Sigmoid colon (tissue), 7 donors: ENCODE results near the gene HACL1. TPM values are rescaled to one million over a fixed set of nuclear protein-coding genes. Genes with fewer than 3 reads are reported as not detected.
"Not testable (repeated sequence)": the region's sequence is repeated elsewhere in the genome, so short reads cannot be mapped to it uniquely, and the experiment has no call there.

Experiments
- DNase-seq: peaks from one replicate; pipeline ENCODE4 v3.0.0-alpha.2; 2019
- H3K27ac ChIP-seq, 4 donors: fragments of 200-600 bp; sonication (generic); one replicate each; pipeline ENCODE4 v1.5.1; 2016 to 2019; ENCODE audit warnings: mild to moderate bottlenecking in 1 of 4
- H3K27me3 ChIP-seq, 3 donors: fragments of 200-600 bp; sonication (generic); one replicate each; pipeline ENCODE4 v1.5.1; 2019; ENCODE audit warnings: mild to moderate bottlenecking in 1 of 3
- H3K36me3 ChIP-seq, 4 donors: fragments of 200-600 bp; sonication (generic); one replicate each; pipeline ENCODE4 v1.5.1; 2016 to 2019
- H3K4me1 ChIP-seq, 4 donors: fragments of 200-600 bp; sonication (generic); one replicate each; pipeline ENCODE4 v1.5.1; 2017 to 2019
- H3K4me3 ChIP-seq, 4 donors: fragments of 200-600 bp; sonication (generic); one replicate each; pipeline ENCODE4 v1.5.1; 2017 to 2019; ENCODE audit warnings: mild to moderate bottlenecking in 2 of 4, moderate library complexity in 1 of 4
- H3K9me3 ChIP-seq, 4 donors: fragments of 200-600 bp in 3 of 4; sonication (generic) in 3 of 4; one replicate each; pipeline versions ENCODE4 v1.5.1 to v1.6.1; 2013 to 2019
- EP300 ChIP-seq, 4 donors: sonication (generic); formaldehyde crosslinking; IDR thresholded peaks; one replicate each; pipeline ENCODE4 v1.6.1; 2017; ENCODE audit warnings: antibody characterized with exemption in 4 of 4
- POLR2A ChIP-seq, 2 donors: fragments of 450-650 bp; IDR thresholded peaks; one replicate each; pipeline ENCODE4 v1.6.1; 2016; ENCODE audit warnings: antibody characterized with exemption in 2 of 2, mild to moderate bottlenecking in 2 of 2, moderate library complexity in 2 of 2
- POLR2AphosphoS5 ChIP-seq, 4 donors: sonication (generic); formaldehyde crosslinking; IDR thresholded peaks; one replicate each; pipeline ENCODE4 v1.6.1; 2017; ENCODE audit warnings: antibody characterized with exemption in 4 of 4
- WGBS, 2 donors: extraction: QIAGEN DNeasy Blood & Tissue Kit; methylation state at CpG; one replicate each; pipeline ENCODE4 v1.1.7; 2013; 5-methylcytosine and 5-hydroxymethylcytosine counted together
- intact Hi-C: fragments of 100-400 bp; cut with DNase I; formaldehyde crosslinking; loops from one replicate; pipeline ENCODE4 v1.15.1; 2023
- polyA plus RNA-seq, 3 donors: library from polyadenylated mRNA; stranded (reverse); fragments of 200-250 nt; gene quantifications; one replicate each; pipeline ENCODE4 v1.2.3, GENCODE V29; 2013
- total RNA-seq, 4 donors: library from RNA; depleted of rRNA; stranded (reverse); fragments of >200 nt; gene quantifications; one replicate each; pipeline ENCODE4 v1.1.0, GENCODE V29; 2016
- TF ChIP-seq, protein P1 (sequence below), 4 experiments: fragments of 450-650 bp in 3 of 4; fragments of 200-600 bp in 1 of 4; IDR thresholded peaks; one replicate each; pipeline ENCODE4 v1.5.1; 2016 to 2019; ENCODE audit warnings: antibody characterized with exemption in 4 of 4, mild to moderate bottlenecking in 3 of 4, moderate library complexity in 2 of 4
- donor health status: healthy with polysubstance abuse.
- donor health status: Bipolar disorder and iron deficiency.
- donor health status: healthy.

The HACL1 gene
- total and polyA plus RNA-seq, 7 donors, result 10.9 to 24.7 (median 15.5) TPM

DNA sequence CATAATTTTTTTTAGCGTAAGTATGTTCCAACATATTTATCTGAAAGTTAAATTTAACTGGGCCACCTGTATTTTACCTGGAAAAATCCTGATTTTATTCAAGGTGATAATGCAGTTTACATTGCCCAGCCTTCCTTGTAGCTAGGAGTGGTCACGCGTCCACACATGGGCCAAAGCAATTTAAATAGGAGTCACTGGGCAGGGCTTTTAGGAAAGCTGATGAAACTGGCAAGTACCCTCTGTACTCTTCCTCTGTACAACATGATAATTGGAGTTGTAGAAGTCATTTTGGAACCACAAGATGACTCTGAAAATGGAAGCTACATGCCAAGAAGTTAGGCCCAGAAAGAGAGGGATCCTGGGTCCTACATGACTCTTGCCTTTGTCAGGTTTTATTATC lies 9.6 kb upstream of the HACL1 start:
- H3K27me3 ChIP-seq, result no peaks in the 10 kb centered on the region
- intact Hi-C loops, result no loop called here
- no peaks in the 10 kb centered on the region for H3K9me3 ChIP-seq
- WGBS, 2 donors, result 89 to 96% methylated on average over 3 of the region's 3 CpGs
- TF ChIP-seq, protein P1, sequence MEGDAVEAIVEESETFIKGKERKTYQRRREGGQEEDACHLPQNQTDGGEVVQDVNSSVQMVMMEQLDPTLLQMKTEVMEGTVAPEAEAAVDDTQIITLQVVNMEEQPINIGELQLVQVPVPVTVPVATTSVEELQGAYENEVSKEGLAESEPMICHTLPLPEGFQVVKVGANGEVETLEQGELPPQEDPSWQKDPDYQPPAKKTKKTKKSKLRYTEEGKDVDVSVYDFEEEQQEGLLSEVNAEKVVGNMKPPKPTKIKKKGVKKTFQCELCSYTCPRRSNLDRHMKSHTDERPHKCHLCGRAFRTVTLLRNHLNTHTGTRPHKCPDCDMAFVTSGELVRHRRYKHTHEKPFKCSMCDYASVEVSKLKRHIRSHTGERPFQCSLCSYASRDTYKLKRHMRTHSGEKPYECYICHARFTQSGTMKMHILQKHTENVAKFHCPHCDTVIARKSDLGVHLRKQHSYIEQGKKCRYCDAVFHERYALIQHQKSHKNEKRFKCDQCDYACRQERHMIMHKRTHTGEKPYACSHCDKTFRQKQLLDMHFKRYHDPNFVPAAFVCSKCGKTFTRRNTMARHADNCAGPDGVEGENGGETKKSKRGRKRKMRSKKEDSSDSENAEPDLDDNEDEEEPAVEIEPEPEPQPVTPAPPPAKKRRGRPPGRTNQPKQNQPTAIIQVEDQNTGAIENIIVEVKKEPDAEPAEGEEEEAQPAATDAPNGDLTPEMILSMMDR (IDR thresholded peaks at IDR 0.05), result no peak
- TF ChIP-seq EP300 (IDR thresholded peaks at IDR 0.05) (no peak), POLR2AphosphoS5 (IDR thresholded peaks at IDR 0.05) (no peak), POLR2A (IDR thresholded peaks at IDR 0.05) (no peak)
- H3K4me1 ChIP-seq, result peaks cover 0 to 47% (median 33%) of the 10 kb centered on the region in 4 donors
- DNase-seq, result no peak
- peak overlapping the region; percentile 28 to 76 (median 62) for H3K27ac ChIP-seq
- no peaks in the 10 kb centered on the region for H3K36me3 ChIP-seq
- no peak overlapping the region for H3K4me3 ChIP-seq

- intact Hi-C loops, result no loop called here
- Histone ChIP-seq H3K27ac (peak overlapping the region; percentile 28 to 76 (median 62)), H3K4me1 (peaks cover 0 to 47% (median 33%) of the 10 kb centered on the region in 4 donors), H3K36me3 (no peaks in the 10 kb centered on the region), H3K9me3 (no peaks in the 10 kb centered on the region), H3K27me3 (no peaks in the 10 kb centered on the region), H3K4me3 (no peak overlapping the region)
- DNase-seq, result peak; percentile 81
- TF ChIP-seq POLR2A (IDR thresholded peaks at IDR 0.05) (no peak), EP300 (IDR thresholded peaks at IDR 0.05) (no peak), POLR2AphosphoS5 (IDR thresholded peaks at IDR 0.05) (peak in 1 of 4 donors; percentile 46)
- TF ChIP-seq, protein P1 (IDR thresholded peaks at IDR 0.05), result no peak
- WGBS, 2 donors, result 96 to 99% methylated on average over 4 of the region's 4 CpGs
Observed at GRCh38 chr3:15610082-15610759, 8.9 kb upstream of the HACL1 start.

- intact Hi-C loops, result loop anchor here (10.0 kb wide), 1 partner anchor 658 kb away; the partner anchor contains the start of genes DPH3 and OXNAD1
- no peaks in the 10 kb centered on the region for H3K9me3 ChIP-seq
- peak overlapping the region in 3 of 4 donors; percentile 13 to 33 (median 17) for H3K27ac ChIP-seq
Observed at GRCh38 chr3:15606434-15606891, 5.1 kb upstream of the HACL1 start.

DNA sequence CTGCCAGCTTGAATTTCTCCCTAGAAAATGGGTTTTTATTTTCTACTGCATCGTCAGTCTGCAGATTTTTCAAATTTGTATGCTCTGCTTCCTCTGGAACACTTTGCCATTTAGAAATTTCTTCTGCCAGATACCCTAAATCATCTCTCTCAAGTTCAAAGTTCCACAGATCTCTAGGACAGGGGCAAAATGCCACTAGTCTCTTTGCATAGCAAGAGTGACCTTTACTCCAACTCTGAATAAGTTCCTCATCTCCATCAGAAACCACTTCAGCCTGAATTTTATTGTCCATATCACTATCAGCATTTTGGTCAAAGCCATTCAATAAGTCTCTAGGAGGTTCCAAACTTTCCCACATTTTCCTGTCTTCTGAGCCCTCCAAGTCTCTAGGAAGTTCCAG lies 3.2 kb upstream of the HACL1 start:
- not testable (repeated sequence) for H3K27ac ChIP-seq, H3K27me3 ChIP-seq, H3K4me3 ChIP-seq, DNase-seq, H3K9me3 ChIP-seq, H3K36me3 ChIP-seq
- 92 to 95% methylated on average over 1 of the region's 1 CpG for WGBS, 2 donors
- peaks cover 0 to 31% (median 25%) of the 10 kb centered on the region in 4 donors for H3K4me1 ChIP-seq
- intact Hi-C loops, result loop anchor here (10.0 kb wide), 1 partner anchor 660 kb away; the partner anchor contains the start of genes DPH3 and OXNAD1

More at GRCh38 chr3:15606434-15606891, 5.1 kb upstream of the HACL1 start:
- TF ChIP-seq EP300 (IDR thresholded peaks at IDR 0.05), result no peak
- TF ChIP-seq, protein P1 (IDR thresholded peaks at IDR 0.05), result no peak
- no peak overlapping the region for H3K4me3 ChIP-seq
- H3K27me3 ChIP-seq, result no peaks in the 10 kb centered on the region
- no peak for DNase-seq
- H3K36me3 ChIP-seq, result no peaks in the 10 kb centered on the region
- WGBS, 2 donors, result 31 to 69% methylated on average over 2 of the region's 2 CpGs
- H3K4me1 ChIP-seq, result peaks cover 0 to 37% (median 29%) of the 10 kb centered on the region in 4 donors

DNA sequence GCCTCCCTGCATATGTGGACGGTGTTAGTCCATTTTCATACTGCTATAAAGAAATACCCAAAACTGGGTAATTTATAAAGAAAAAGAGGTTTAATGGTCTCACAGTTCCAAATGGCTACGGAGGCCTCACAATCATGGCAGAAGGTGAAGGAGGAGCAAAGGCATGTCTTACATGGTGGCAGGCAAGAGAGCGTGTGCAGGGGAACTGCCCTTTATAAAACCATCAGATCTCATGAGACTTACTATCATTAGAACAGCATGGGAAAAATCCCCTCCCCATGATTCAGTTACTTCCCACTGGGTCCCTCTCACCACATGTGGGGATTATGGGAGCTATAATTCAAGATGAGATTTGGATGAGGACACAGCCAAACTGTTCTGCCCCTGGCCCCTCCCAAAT lies 1.4 kb upstream of the HACL1 start:
- H3K27ac ChIP-seq, result peak overlapping the region; percentile 83 to 91 (median 88)
- intact Hi-C loops, result loop anchor here (10.0 kb wide), 1 partner anchor 662 kb away; the partner anchor contains the start of genes DPH3 and OXNAD1
- WGBS, 2 donors, result 94 to 97% methylated on average over 3 of the region's 3 CpGs
- H3K36me3 ChIP-seq, result peaks cover 0 to 19% (median 5%) of the 10 kb centered on the region in 4 donors
- not testable (repeated sequence) for H3K9me3 ChIP-seq, H3K27me3 ChIP-seq, DNase-seq
- peaks cover 0 to 24% (median 22%) of the 10 kb centered on the region in 4 donors for H3K4me1 ChIP-seq
- H3K4me3 ChIP-seq, result peak overlapping the region in 3 of 4 donors; percentile 88 to 92 (median 90)
